ENCODE data around the gene MAGEF1. TPM values are rescaled to one million over a fixed set of nuclear protein-coding genes. Genes with fewer than 3 reads are reported as not detected.

The MAGEF1 gene
- polyA plus RNA-seq, 1 donor from 2014 or later: 20.0 TPM

- H3K27ac Mint-ChIP-seq: no peak overlapping the region
These were observed 18.6 kb downstream of the MAGEF1 start for GRCh38 chr3:184693011-184693975.

DNA sequence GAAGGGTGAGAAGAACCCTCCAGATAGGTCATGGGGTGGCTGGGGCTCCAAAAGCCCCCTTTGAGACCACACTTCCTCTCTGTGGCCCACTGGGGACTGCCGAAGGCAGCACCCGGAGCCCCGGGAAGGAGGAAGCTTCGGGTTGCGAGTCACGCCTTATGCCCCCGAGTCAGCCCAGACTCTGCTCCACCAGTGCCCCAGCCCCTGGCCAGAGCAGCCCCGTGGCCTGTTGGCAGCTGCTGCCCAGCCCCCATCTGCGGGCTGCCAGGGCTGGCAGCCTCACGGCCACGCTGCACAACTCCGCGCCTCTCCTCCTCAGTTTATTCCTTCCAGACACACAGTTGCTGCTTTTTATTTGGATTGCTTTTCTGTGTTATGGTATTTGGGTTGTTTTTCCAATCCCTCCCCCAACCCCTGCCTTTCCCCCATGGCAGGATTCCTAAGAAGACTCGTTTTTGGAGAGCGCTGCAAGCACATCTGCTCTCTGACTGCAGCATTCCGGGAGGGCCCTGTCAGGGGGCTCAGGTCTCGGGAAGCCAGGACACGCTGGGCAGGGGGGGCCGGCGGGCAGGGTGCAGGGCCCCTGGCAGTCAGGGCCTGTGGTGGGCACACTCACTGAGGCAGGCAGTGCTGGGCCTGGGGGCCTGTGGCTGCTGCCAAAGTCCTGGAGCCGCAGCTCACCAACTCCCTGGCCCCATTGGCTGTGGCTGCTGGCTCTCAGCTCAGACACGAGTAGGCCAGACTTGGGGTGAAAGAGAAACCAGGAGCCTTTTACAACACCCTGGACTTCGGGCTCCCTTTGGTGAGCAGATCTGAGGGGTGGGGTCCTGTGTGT is 20.2 kb downstream of the MAGEF1 start:
- H3K27ac Mint-ChIP-seq: peak overlapping the region in 2 of 3 donors; percentile 75
- peaks cover 18 to 37% (median 25%) of the 10 kb centered on the region in 3 donors for H3K4me1 Mint-ChIP-seq
- peak overlapping the region in 2 of 4 donors; percentile 43 to 55 for H3K4me3 Mint-ChIP-seq
- no peaks in the 10 kb centered on the region for H3K36me3 Mint-ChIP-seq
- H3K9me3 Mint-ChIP-seq: no peaks in the 10 kb centered on the region
- H3K27me3 Mint-ChIP-seq: peaks cover 2% of the 10 kb centered on the region

More at GRCh38 chr3:184693011-184693975, 18.6 kb downstream of the MAGEF1 start:
- H3K27me3 Mint-ChIP-seq: no peaks in the 10 kb centered on the region
- H3K9me3 Mint-ChIP-seq: no peaks in the 10 kb centered on the region
- H3K36me3 Mint-ChIP-seq: no peaks in the 10 kb centered on the region
- peaks cover 13 to 29% (median 18%) of the 10 kb centered on the region in 3 donors for H3K4me1 Mint-ChIP-seq
- H3K4me3 Mint-ChIP-seq: no peak overlapping the region

GRCh38 chr3:184690192-184690883 is 21.5 kb downstream of the MAGEF1 start:
- Mint-ChIP-seq H3K27me3 (peaks cover 2% of the 10 kb centered on the region), H3K9me3 (no peaks in the 10 kb centered on the region), H3K27ac (peak overlapping the region; percentile 29 to 75 (median 75)), H3K4me1 (peaks cover 18 to 37% (median 25%) of the 10 kb centered on the region in 3 donors), H3K4me3 (peak overlapping the region in 1 of 4 donors; percentile 24), H3K36me3 (no peaks in the 10 kb centered on the region)

GRCh38 chr3:184688882-184689271 is 23.0 kb downstream of the MAGEF1 start:
- peaks cover 16 to 37% (median 23%) of the 10 kb centered on the region in 3 donors for H3K4me1 Mint-ChIP-seq
- H3K9me3 Mint-ChIP-seq: no peaks in the 10 kb centered on the region
- peaks cover 2% of the 10 kb centered on the region for H3K27me3 Mint-ChIP-seq
- no peaks in the 10 kb centered on the region for H3K36me3 Mint-ChIP-seq
- peak overlapping the region in 2 of 3 donors; percentile 30 to 47 for H3K27ac Mint-ChIP-seq
- H3K4me3 Mint-ChIP-seq: peak overlapping the region in 1 of 4 donors; percentile 69

GRCh38 chr3:184688251-184688881 is 23.5 kb downstream of the MAGEF1 start:
- H3K9me3 Mint-ChIP-seq: no peaks in the 10 kb centered on the region

GRCh38 chr3:184687363-184688015 is 24.4 kb downstream of the MAGEF1 start:
- Mint-ChIP-seq H3K27ac (peak overlapping the region in 2 of 3 donors; percentile 7 to 22), H3K36me3 (no peaks in the 10 kb centered on the region), H3K4me3 (peak overlapping the region in 1 of 4 donors; percentile 77), H3K27me3 (peaks cover 2% of the 10 kb centered on the region), H3K4me1 (peaks cover 19 to 37% (median 23%) of the 10 kb centered on the region in 3 donors), H3K9me3 (no peaks in the 10 kb centered on the region)

More at GRCh38 chr3:184688251-184688881, 23.5 kb downstream of the MAGEF1 start:
- Mint-ChIP-seq H3K27me3 (peaks cover 2% of the 10 kb centered on the region), H3K27ac (peak overlapping the region in 2 of 3 donors; percentile 30 to 47), H3K4me3 (peak overlapping the region in 1 of 4 donors; percentile 69), H3K36me3 (no peaks in the 10 kb centered on the region), H3K4me1 (peaks cover 16 to 37% (median 23%) of the 10 kb centered on the region in 3 donors)

GRCh38 chr3:184685646-184686045 is 26.2 kb downstream of the MAGEF1 start:
- Mint-ChIP-seq H3K27me3 (peaks cover 2% of the 10 kb centered on the region), H3K27ac (no peak overlapping the region), H3K9me3 (no peaks in the 10 kb centered on the region), H3K4me3 (peak overlapping the region in 1 of 4 donors; percentile 51), H3K4me1 (peaks cover 12 to 23% (median 16%) of the 10 kb centered on the region in 3 donors), H3K36me3 (no peaks in the 10 kb centered on the region)

GRCh38 chr3:184685055-184685454 is 26.8 kb downstream of the MAGEF1 start:
- Mint-ChIP-seq H3K4me1 (peaks cover 8 to 18% (median 13%) of the 10 kb centered on the region in 3 donors), H3K4me3 (no peak overlapping the region), H3K36me3 (no peaks in the 10 kb centered on the region), H3K27ac (no peak overlapping the region), H3K27me3 (peaks cover 2% of the 10 kb centered on the region), H3K9me3 (no peaks in the 10 kb centered on the region)

- Mint-ChIP-seq H3K4me3 (peak overlapping the region in 1 of 4 donors; percentile 12), H3K9me3 (no peaks in the 10 kb centered on the region), H3K4me1 (peaks cover 8 to 13% (median 11%) of the 10 kb centered on the region in 3 donors)
These were observed 27.8 kb downstream of the MAGEF1 start for GRCh38 chr3:184683900-184684560.

DNA sequence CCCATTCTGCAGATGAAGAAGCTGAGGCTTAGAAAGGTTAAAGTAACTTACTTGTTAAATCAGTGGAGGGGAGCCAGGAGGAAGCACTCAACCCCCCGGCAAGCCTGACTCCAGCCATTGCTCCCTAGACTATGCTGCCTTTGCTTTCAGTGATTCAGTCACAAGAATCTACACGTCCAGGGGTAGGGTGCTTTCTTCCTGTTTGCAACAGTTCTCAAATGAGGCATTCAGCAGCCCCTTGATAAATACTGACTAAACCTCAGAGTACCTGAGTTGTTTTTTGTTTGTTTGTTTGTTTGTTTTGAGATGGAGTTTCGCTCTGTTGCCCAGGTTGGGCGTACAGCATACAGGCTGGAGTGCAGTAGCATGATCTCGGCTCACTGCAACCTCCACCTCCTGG is 28.6 kb downstream of the MAGEF1 start:
- H3K27ac Mint-ChIP-seq: no peak overlapping the region
- H3K4me1 Mint-ChIP-seq: peaks cover 7 to 10% (median 9%) of the 10 kb centered on the region in 3 donors
- peaks cover 2% of the 10 kb centered on the region for H3K27me3 Mint-ChIP-seq
- no peaks in the 10 kb centered on the region for H3K9me3 Mint-ChIP-seq
- no peak overlapping the region for H3K4me3 Mint-ChIP-seq
- H3K36me3 Mint-ChIP-seq: no peaks in the 10 kb centered on the region

More at GRCh38 chr3:184683900-184684560, 27.8 kb downstream of the MAGEF1 start:
- Mint-ChIP-seq H3K27ac (no peak overlapping the region), H3K27me3 (peaks cover 2% of the 10 kb centered on the region), H3K36me3 (no peaks in the 10 kb centered on the region)

- H3K4me3 Mint-ChIP-seq: no peak overlapping the region
- H3K4me1 Mint-ChIP-seq: peaks cover 2 to 9% (median 9%) of the 10 kb centered on the region in 3 donors
- H3K27me3 Mint-ChIP-seq: peaks cover 2% of the 10 kb centered on the region
- H3K36me3 Mint-ChIP-seq: no peaks in the 10 kb centered on the region
- no peak overlapping the region for H3K27ac Mint-ChIP-seq
- H3K9me3 Mint-ChIP-seq: no peaks in the 10 kb centered on the region
These were observed 29.2 kb downstream of the MAGEF1 start for GRCh38 chr3:184682671-184683070.

- Mint-ChIP-seq H3K36me3 (no peaks in the 10 kb centered on the region), H3K27me3 (no peaks in the 10 kb centered on the region), H3K4me3 (no peak overlapping the region), H3K4me1 (peaks cover 7 to 18% (median 17%) of the 10 kb centered on the region in 3 donors), H3K9me3 (no peaks in the 10 kb centered on the region), H3K27ac (no peak overlapping the region)
These were observed 31.2 kb downstream of the MAGEF1 start for GRCh38 chr3:184680385-184681345.
